Limb (tissue), 2 donors: ENCODE results near the gene RAB42.
A peak's percentile ranks its signal among the peaks of the same experiment; 100 is the strongest.
"Not testable (repeated sequence)": the region's sequence is repeated elsewhere in the genome, so short reads cannot be mapped to it uniquely, and the experiment has no call there.

Experiments
- DNase-seq, 2 donors: peaks; one replicate each; pipeline ENCODE4 v3.0.0-alpha.2; 2016; ENCODE audit errors: extremely low spot score in 2 of 2

Gene RAB42

GRCh38 chr1:28586585-28587391 is 5.3 kb upstream of the RAB42 start:
- not testable (repeated sequence) for DNase-seq

GRCh38 chr1:28592321-28593071 is 431 bp downstream of the RAB42 start:
- peak; percentile 9 to 60 for DNase-seq

GRCh38 chr1:28593988-28594356 is 1.9 kb downstream of the RAB42 start:
- DNase-seq: not testable (repeated sequence)

GRCh38 chr1:28594686-28595411 is 2.8 kb downstream of the RAB42 start:
- DNase-seq: peak in 1 of 2 donors; percentile 32

GRCh38 chr1:28595412-28596191 is 3.5 kb downstream of the RAB42 start:
- no peak for DNase-seq

GRCh38 chr1:28596276-28596675 is 4.2 kb downstream of the RAB42 start:
- not testable (repeated sequence) for DNase-seq

- no peak for DNase-seq
These were observed 9.6 kb downstream of the RAB42 start for GRCh38 chr1:28601696-28602095.

- DNase-seq: peak; percentile 68 to 78
These were observed 10.7 kb downstream of the RAB42 start for GRCh38 chr1:28602536-28603439.

GRCh38 chr1:28604411-28604810 is 12.3 kb downstream of the RAB42 start:
- DNase-seq: no peak

GRCh38 chr1:28604962-28605361 is 12.9 kb downstream of the RAB42 start:
- DNase-seq: no peak

- DNase-seq: no peak
These were observed 14.7 kb downstream of the RAB42 start for GRCh38 chr1:28606771-28607170.

GRCh38 chr1:28613175-28613574 is 21.1 kb downstream of the RAB42 start:
- DNase-seq: no peak

- no peak for DNase-seq
These were observed 39.6 kb downstream of the RAB42 start for GRCh38 chr1:28631713-28632112.

GRCh38 chr1:28632560-28632959 is 40.5 kb downstream of the RAB42 start:
- no peak for DNase-seq

GRCh38 chr1:28640766-28641165 is 48.7 kb downstream of the RAB42 start:
- DNase-seq: no peak

- peak in 1 of 2 donors; percentile 10 for DNase-seq
These were observed 50.2 kb downstream of the RAB42 start for GRCh38 chr1:28642056-28642846.

GRCh38 chr1:28642847-28643635 is 51.0 kb downstream of the RAB42 start, which contains the start of gene TAF12:
Gene TAF12, minus strand, starts transcription at chr1:28643067. Its CDS starts 20,986 bp downstream, at chr1:28622081.
- peak; percentile 96 for DNase-seq

- no peak for DNase-seq
These were observed 52.4 kb downstream of the RAB42 start for GRCh38 chr1:28644494-28644893.
